GM18520 (cell line): ENCODE results near the gene CLTB.
"Not testable (repeated sequence)": the region's sequence is repeated elsewhere in the genome, so short reads cannot be mapped to it uniquely, and the experiment has no call there.

Experiments
- ATAC-seq: cut with Tn5 transposase; IDR thresholded peaks from one replicate; pipeline ENCODE4 v1.9.1; 2021; ENCODE audit not compliant: unreplicated experiment

CLTB gene

GRCh38 chr5:176427971-176428370, 11.6 kb upstream of the CLTB start:
- ATAC-seq, result no peak

GRCh38 chr5:176426876-176427275, 10.5 kb upstream of the CLTB start:
- ATAC-seq, result no peak

DNA sequence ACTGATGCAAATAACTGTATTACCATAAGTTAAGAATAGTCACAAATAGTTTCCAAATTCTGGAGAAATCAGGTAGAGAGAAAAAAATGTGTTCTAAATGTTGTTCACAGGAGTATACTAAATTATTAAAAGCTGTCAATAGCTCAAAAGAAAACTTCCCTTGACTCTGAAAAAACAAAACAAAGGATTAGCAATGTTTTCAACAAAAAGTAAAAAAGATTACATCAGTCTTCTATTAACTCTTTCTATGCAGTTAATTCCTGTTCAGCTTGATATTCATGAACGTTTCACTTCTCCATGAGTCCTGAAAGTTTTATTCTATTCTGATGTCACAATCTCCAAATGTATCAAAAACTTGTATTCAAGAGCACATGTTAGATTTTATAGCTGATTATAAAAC, 9.5 kb upstream of the CLTB start:
- ATAC-seq, result no peak

- ATAC-seq, result no peak
Measured at GRCh38 chr5:176425138-176425537, 8.8 kb upstream of the CLTB start.

DNA sequence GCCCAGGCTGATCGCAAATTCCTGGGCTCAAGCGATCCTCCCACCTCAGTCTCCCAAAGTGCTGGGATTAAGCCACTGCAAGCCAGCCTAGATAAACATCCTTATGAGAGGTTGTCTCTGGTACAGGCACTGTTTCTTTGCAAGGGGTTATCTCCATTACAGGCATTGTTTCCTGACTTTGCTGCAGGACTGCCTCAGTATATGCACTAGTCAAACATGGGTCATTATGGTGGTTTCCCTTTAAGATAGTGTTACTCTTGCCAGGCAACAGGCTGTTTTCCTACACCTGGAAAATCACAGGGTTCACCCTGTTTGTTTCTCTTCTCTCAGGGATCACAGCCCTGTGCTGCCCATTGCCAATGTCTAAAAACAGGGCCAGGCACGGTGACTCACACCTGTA, 7.8 kb upstream of the CLTB start:
- ATAC-seq, result no peak

- ATAC-seq, result no peak
Measured at GRCh38 chr5:176420972-176421544, 4.7 kb upstream of the CLTB start.

DNA sequence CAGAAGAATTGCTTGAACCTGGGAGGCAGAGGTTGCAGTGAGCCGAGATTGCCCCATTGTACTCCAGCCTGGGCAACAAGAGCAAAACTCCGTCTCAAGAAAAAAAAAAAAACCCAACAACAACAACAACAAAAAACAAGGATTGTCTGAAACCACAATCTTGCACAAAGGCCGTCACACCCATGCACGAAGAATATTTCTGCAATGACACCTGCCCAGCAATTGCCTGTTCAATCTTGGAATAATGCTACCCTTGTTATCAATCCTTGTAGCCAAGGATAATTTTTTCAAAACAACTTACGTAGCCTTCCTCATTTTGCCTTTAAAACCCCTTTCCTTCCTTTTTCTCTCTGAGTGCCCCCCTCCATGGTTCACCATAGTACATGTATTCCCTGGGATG, 3.7 kb upstream of the CLTB start:
- ATAC-seq, result no peak

GRCh38 chr5:176418251-176418650, 1.9 kb upstream of the CLTB start:
- no peak for ATAC-seq

GRCh38 chr5:176416965-176417364, 626 bp upstream of the CLTB start:
- ATAC-seq, result no peak

DNA sequence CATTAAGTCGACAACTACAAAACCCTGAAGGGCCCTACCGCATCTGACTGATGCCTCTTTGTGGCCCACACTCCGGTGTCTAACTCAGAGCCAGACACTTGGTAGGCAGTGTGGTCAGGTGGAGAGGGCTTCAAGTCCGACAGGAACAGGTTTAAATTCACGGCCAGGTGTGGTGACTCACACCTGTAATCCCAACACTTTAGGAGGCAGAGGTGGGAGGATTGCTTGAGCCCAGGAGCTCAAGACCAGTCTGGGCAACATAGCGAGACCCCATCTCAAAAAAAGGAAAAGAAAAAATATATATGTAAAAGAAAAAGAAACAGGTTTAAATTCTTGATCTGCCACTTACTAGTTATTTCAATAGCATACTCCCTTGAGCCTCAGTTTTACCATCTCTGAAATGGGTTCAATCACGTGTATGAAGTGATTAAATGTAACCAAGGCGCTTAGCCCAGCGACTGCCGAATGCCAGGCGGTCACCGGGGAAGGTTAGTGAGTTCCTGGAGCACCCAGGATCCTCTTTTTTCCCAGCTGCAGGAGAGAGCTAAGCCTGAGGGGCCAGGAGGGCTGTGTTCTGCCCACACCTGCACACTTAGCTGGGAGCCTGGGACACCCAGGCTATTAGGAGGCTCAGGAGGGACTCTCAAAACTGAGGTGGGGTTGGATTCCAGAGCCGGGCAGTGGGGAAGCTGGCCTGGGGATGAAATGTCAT, 943 bp downstream of the CLTB start:
- ATAC-seq, result no peak

DNA sequence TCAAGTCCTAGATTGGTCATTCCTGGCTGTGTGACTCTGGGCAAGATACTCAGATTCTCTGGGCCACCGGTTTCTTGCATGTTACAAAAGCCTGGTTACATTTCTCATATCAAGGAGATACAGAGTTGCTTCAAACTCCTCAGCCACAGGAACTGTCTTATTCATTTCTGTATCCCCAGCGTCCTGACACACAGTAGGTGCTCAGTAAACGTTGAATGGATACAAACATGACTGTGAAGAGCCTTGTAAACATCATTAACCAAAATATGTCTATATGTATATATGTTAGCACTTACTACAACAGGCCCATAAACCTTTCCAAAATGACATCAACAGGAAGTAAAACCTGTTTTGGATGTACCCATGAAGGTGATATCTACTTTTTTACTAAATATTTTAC, 1.6 kb downstream of the CLTB start:
- no peak for ATAC-seq

GRCh38 chr5:176413709-176414191, 2.6 kb downstream of the CLTB start:
- ATAC-seq, result no peak

- ATAC-seq, result no peak
Measured at GRCh38 chr5:176413255-176413565, 3.1 kb downstream of the CLTB start.

DNA sequence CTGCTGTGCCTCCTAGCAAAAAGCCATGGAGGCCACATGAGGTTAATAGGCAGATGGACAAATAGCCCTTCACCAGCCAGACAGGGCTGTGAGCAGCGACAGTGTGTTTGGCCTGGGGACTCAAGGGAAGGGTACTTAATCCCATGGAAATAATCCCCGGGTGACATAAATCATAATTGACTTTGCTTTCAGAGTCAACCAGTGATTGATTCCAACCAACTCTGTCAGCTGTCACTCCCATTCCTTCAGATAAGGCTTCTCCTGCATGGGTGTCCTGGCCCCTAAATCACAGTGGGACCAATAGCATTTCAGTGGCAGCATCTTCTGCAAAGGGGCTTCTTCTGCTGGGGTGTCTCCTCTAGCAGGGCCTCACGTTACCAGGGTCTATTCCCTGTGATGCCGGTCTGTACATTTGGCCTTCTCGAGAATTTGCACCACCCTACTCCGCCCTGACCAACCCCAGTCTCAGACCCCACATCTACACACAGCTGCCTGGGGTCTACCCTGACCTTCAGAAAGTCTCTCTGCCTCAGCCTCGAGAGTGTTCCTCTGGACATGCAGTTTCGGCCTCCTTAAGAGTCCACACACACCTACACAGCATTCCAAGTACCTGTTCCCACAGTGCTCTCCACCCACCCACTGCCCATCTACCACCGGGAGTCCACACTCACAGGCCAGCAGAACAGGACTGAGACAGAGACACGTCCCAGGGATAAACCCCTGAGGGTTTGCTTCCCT, 3.7 kb downstream of the CLTB start:
- no peak for ATAC-seq

GRCh38 chr5:176410486-176411180, 5.7 kb downstream of the CLTB start:
- ATAC-seq, result no peak

DNA sequence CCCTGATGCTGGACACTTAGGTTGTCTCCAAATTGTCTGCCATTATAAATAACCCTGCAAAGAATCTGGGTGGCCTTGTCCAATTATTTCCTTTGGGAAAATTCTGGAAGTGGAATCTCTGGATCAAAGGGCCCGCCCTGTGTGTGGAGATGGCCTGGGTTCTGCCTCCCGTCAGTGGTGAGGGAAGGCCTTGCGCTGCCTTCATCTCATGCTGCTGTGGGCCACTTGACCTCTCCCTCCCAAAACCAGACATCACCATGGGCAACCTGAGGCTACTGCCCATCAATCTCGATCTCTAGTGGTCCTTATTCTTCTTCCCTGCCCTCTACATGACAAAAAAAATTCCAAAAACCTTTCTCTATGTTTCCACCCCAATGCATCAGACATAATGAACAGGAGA, 6.6 kb downstream of the CLTB start:
- no peak for ATAC-seq

DNA sequence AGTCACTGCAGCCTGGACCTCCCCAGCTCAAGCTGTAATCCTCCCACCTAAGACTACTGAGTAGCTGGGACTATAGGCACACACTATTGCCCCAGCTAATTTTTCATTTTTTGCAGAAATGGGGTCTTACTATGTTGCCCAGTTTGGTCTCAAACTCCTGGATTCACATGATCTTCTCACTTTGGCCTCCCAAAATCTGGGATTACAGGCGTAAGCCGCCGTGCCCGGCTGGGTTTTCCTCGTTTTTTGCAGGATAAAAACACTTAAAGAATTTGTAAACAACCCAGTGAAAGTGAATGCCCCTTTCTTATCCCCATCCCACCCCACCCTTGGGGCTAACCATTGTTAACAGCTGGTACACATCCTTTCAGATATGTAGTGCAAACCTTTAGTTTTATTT, 7.7 kb downstream of the CLTB start:
- ATAC-seq, result no peak

DNA sequence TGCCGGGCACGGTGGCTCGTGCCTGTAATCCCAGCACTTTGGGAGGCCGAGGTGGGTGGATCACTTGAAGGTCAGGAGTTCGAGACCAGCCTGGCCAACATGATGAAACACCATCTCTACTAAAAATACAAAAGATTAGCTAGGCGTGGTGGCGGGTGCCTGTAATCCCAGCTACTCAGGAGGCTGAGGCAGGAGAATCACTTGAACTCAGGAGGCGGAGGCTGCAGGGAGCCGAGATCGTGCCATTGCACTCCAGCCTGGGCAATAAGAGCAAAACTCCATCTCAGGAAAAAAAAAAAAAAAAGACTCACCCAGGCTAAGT, 8.1 kb downstream of the CLTB start:
- ATAC-seq, result not testable (repeated sequence)

GRCh38 chr5:176407456-176408251, 8.7 kb downstream of the CLTB start:
- ATAC-seq, result no peak

DNA sequence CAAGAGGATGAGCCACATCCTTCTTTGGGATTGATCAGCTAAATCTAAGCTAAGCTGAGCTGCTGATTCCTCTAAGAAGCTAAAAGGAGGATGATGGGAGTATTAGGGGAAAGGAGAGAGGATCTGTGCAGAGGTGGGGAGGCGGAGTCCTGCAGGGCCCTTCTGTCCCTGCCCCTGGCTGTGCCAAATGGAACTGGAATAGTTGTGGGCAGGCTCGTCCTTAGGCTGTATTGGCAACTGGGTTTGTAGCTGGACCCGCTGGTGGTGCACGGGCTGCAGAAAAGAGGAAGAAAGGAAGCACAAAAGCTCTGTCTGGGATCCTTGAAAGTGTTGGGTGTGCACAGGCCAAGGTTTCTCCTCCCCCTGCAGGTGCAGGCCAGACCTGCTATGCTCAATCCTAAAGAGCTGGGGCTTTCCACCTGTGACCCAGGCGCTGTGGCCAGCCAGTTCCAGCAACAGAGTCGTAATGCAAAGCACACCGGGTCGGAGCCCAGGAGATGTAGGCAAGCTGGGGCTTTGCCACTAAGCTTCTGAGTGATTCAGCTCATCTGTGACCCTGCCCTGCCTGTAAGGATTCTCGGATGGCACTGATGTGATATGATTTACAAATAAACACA, 9.8 kb downstream of the CLTB start:
- ATAC-seq, result no peak
